CD4-positive, alpha-beta T cell treated with Interleukin-1 beta for 1 hour (primary cell): ENCODE data around the gene COPA.
A peak's percentile ranks its signal among the peaks of the same experiment; 100 is the strongest.

Experiments
- DNase-seq, 2 donors: peaks; one replicate each; pipeline ENCODE4 v3.0.0-alpha.2; 2020 to 2022

Gene COPA

DNA sequence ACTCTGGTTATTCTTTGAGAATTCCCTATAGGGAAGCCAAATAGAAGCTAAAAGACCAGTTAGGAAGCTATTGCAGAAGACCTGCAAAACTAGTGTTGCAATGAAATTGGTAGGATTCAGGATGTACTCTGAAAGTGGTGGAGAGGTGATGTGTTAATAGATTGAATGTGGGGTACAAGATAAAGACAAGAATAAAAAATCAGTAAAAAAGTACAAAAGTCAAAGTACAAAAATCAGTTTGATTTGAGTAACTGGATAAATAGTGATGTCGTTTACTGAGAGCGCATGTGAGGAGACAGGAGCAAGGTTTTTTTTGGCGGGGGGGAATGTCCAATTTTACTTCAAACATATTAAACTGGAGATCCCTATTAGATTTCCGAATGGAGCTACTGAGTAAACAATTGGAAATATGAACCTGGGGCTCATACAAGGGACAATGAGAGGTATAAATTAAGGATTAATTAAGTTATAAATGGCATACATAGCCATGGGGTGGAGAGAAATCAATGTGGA, 78.2 kb downstream of the COPA start:
- no peak for DNase-seq

DNA sequence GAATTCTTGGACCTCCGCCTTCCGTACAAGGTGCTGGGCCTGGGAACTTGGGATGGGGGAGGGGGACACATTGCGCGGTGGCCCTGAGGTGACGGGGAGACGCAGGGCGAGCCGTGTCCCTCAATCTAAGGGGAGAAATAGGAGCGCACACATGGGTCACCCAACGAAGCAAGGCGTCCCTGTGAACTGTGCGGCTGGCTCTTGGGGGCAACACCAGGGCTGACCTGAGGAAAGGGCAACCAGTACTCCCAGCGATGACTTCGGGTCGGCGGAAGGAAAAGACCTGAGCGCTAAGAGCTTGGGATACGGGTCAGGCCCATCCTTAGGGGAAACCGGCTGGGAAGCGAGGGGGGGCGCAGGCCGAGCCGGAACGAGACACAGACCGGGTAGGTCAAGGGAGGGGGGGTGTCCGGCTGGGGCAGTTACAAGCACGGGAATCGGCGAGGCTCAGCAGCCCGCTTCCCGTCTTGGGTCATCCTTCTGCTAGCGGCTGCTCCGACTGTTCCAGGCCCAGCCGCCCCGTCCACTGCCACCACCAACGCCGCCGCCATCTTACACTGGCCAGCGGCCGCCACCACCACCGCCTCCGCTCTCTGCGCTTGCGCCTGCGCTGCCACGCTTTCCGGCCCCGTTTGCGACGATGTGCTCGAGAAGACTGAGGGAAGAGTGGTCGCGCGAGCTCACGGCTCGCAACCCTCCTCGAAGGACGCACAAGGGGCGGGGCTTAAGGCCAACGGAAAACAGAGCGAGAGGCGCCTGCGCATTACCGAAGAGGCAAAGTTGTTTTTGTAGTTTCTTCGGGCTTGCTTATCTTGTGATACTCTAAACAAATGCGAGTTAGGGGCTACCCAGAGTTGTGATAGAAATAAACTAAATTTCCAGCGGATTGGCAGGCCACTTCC, 80.9 kb downstream of the COPA start, which contains the start of gene DCAF8:
DCAF8 (minus strand) TSS at position 657 of the 902 bp plus-strand sequence. CDS start 18,541 bp downstream, outside the sequence.
- DNase-seq, result peak; percentile 98 to 99

DNA sequence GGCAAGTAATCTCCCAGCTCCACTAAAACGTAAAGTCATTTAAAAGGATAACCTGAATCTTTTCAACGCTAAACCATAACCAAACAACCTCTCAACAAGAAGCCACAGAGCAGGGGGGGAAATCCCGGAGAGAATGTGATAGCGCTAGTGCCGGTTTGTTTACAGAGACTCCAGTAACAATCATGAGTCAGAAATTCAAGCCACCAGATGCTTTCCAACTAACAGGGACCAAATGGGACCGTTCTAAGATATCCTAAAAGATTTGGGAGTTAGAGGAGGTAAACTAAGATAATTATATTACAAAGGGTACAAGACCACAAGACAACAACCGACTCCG, 81.5 kb downstream of the COPA start:
- DNase-seq, result peak; percentile 80 to 87

DNA sequence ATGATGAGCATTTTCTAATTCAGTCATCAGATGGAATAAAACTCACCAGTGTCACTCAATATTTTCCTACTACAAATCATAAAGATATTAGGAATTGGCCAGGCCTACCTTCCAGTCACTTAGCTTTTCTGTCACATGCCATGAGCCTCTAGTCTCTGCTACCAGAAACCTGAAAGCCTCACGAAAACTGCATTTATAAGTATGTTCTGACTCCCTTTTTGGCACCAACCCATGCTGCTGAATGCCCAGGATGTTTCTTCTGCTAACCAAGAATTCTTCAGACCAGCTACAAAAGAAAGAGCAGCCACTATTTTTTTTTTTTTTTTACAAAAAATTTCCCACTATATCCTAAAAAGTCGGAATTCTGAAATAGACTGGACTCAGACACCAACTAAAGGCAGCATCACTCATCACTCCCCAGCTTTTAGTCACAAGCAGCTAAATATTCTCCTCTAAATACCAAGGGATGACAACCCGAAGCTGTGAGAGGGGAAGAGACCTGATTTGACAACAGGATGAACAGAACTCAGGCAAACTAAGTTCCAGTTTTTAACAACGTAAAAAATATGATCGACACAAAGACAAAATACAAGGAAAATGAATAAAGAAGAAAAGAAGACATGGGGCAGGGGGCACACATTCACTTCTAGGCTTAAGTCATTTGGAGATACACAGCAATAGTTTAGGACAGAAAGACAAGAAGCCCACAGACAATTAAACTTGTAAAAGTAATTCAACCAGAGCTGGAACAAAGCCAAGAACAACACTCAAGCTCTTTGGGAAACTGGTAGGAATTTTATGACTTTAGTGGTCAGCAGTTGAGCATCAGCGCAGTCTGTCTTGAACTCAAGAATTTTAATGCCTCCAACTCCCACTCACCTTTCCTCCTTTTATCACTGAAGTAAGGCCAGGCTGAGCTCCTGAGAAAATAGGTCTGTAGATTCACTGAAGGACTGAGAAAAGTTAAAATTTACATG, 82.4 kb downstream of the COPA start:
- DNase-seq, result peak in 1 of 2 donors; percentile 9

DNA sequence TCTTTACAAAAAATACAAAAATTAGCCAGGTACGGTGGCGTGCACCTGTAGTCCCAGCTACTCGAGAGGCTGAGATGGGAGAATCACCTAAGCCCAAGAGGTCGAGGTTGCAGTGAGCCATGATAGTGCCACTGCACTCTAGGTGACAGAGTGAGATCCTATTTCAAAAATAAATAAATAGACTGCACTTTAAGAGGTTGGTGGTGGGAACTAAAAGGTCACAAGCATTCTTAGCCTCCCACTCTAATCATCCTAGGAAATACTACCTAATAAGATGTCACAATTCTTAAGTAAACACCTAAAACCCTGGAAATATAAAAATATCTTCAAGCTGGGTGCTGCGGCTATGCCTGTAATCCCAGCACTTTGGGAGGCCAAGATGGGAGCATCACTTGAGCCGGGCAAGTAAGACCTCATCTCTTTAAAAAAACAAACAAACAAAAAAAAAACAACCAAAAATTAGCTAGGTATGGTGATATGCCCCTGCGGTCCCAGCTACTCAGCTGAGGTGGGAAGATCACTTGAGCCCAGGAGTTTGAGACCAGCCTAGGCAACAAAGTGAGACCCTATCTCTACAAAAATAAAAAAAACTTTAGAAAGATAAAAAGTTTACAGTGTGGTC, 84.8 kb downstream of the COPA start:
- no peak for DNase-seq

DNA sequence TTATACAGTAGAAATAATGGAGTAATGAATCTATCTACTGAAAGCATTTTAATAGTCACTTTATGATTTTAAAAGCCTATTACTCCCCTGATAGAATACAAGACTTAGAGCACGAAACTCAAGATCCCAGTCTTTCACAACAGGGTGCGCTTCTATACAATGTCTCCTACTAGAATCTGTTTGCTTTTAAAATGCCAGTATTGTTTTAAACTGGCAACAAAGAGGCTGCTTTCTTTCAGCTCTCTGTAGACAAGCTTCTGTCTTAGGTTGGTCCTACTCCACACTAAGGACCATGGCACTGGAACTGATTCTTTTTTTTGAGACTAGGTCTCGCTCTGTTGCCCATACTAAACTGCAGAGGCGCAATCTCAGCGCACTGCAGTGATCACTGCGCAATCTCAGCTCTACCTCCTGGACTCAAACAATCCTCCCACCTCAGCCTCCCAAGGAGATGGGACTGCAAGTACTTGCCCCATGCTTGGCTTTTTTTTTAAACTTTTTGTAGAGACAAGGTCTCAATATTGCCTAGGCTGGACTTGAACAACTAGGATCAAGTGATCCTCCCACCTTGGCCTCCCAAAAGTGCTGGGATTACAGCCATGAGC, 85.5 kb downstream of the COPA start:
- DNase-seq, result no peak

DNA sequence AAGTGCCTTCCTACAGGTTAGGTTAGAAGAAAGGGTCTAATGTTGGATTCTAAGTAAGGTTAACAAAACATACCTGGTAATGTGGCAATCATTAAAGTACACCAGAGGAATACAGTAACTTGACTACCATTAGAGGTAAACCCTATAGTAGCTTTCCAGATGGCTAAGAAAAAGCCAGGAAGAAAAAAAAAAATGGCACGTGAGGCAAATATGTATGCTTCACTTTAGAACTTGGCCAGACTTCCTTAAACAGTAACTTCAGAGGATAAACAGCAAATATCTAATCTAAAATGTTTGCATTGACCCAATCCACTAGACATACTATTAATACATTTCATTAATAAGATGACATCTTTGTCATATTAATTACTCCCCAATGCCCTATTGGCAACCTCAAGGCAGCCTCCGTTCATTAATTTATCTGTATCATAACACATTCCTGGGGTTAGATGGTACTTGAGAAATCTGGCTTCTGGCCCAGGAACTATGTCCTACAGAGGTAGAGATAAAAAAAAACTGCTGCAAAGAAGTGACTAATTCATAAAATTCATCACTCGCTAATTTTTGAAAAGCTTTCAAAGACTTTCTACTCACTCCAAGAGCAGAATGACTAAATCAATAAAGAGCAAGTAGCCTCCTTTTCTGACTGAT, 86.5 kb downstream of the COPA start:
- DNase-seq, result no peak

DNA sequence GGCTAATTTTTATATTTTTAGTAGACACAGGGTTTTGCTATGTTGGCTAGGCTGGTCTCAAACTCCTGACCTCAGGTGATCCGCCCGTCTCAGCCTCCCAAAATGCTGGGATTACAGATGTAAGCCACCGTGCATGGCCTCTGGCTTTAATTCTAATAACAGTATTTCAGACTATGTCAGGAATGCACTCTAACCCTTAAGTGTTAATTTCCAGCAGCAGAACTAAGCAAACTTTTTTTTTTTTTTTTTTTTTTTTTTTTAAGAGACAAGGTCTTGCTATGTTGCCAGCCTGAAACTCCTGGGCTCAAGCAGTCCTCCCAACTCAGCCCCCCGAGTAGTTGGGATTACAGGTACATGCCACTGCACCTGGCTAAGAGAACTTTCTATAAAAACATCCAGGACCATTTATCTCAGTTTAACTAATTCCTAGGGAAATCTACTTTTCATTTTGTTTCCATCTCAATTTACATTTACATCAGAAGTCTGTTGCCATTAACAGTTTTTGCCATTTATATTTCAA, 87.2 kb downstream of the COPA start:
- no peak for DNase-seq

DNA sequence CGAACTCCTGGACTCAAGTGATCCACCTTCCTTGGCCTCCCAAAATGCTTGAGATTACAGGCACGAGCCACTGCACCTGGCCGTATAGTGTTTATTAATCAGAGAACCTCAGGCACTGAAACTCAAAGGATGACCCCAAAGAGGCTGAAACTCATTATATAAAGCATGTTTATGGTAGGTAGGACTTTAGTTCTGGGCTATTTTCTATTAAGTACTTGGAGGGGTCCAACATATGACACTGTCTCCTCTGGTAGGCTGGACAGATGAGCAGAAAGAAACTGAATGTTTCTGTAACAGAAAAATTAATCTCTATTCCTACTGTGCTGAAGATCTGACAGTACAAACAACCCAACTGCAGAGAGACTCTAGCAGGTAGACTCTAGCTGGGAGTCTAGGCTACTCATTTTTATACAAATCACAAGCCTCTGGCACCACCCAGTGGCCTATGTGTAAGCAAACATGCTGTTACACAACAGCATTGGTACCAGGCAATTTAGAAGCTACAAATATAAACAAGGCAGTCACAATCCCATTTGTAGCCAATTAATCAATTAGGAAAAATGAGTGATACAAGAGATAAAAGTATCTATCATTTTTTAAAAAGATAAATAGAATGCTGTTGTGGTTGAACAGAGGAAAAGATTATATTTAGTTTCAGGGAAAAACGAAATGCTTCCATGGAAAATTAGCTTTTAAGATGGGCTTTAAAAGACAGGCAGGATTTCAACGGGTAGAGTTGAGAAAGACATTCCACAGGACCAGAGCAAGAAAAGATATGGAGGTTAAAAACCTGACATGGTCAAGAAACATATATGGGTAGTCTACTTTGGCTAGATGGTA, 91.1 kb downstream of the COPA start:
- DNase-seq, result peak; percentile 71 to 74

DNA sequence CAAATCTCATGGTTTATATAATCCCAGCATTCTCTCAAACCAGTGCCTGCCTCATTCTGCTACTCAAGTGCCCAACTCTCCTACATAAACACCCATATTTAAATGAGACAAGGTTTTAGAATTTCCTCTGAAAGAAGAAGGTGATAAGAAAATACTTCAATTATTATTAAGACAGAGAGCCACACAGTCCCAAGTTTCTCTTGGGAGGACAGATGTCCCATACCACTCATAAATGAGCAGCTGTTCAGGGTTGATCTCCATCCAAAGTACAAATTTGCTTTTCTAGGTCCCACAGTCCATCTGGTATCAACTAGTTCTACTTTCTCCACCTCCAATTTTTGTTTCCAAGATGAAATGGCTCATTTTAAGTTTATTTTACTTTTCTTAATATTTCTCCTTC, 92.0 kb downstream of the COPA start:
- DNase-seq, result no peak

DNA sequence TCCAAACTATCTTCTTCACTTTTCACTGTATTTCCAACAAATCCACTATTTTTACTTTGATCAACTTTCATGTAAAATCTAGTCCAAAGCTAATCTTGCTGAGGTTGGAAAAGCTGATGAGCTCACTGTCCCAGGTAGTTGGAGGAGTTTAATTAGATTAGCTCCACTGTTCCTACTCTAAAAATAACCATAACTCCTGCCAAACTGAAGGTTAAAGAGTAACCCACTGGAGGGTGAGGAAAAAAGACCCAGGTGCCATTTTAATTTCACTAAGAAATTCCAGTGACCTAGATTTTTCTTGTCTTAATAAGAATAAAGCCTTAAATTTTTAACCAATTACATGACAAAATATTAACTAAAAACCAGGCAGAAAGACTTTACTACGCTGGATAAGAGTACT, 96.0 kb downstream of the COPA start:
- DNase-seq, result no peak

DNA sequence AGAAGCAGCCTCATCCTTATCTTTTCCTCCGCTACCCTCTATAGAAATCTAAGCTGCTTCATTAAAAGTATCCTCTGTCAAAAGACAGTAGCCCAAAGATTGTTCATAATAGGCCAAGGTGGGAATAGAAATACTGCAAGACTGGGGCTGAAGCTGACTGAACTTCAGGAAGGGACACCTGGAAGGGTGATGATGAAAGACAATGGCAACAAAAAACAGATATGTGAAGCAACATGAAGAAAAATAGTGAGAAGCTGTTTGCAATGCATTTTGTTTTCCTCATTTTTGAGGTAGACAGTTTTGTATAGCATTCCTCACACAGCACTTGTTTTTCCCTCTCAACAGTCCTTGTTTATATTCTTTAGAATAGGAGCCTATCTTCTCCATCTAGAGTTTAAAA, 97.6 kb downstream of the COPA start:
- no peak for DNase-seq

DNA sequence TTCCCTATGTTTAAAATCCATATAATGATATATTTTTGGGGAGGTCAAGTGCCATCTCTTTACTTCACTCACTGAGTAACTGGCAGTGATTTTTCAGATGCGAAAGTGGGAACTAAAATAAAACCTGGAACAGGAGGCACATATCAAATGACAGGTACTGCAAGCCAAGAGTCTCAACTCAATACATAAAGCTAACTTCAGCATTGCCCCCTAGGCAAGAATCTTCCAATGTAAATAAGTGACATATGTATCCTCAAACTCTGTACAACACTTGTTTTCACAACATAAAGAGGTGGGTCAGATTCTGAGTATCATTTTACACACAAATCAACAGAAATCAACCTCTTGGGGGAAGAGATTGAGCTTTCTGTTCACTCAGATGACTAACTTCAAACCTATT, 98.8 kb downstream of the COPA start:
- DNase-seq, result no peak

DNA sequence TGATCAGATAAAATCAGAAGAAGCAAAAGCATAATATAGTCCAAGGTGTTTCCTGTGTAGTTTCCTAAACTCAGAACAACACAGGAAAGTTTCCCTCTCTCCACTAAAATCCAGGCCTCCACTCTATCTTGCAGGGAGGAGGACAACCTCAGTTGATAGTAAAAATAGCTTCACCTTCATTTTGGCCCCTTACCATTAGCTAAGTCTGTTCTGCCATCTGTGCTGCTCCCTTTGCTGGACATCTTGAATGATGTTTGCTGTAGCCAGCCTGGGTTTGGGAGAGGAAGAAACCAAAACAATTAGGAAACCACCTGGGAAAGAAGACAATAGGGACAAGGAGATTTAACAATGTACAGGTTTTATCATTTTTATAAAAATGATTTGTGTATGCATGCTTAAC, 99.3 kb downstream of the COPA start:
- no peak for DNase-seq

DNA sequence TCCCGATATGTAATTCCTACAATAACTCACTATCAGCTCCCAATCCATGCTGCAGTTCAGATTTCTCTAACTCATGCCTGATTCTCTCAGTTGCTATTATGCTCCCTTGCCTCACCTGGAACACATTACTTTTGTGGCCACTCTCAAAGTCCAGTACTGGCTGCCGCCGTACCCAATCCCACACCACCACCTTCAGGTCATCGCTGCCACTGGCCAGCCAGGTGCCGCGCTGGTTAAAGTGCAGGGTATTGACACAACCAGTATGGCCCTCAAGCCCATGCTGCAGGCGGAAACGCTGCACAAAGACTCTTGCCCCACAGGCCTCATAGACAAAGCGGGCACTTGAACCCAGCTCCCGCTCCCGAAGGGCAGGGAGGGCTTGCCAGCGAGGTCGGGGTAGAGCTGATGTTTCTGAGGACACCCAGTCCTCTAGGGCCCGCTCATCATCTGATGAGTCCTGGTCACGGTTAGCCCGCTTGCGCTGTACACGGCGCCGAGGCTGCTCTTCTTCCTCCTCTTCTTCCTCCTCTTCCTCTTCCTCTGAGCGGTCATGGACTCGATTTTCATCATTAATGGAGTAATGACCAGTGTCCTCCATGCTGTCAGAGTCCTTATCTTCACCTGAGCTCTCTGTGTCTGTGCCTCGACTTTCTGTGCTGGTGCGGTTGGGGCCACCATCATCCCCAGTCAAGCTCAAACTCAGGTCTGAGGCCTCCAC, 103.3 kb downstream of the COPA start:
- no peak for DNase-seq
